Epithelial cell of alveolus of lung (primary cell): Measurements from ENCODE around the gene SLC52A1. TPM values are rescaled to one million over a fixed set of nuclear protein-coding genes. Genes with fewer than 3 reads are reported as not detected.

Experiments used
- total RNA-seq: library from RNA; depleted of rRNA; stranded (reverse); fragments of >200 nt; gene quantifications from 2 replicates; pipeline ENCODE4 v1.2.1, GENCODE V29; 2015

SLC52A1 gene
- not detected in 2 replicates for total RNA-seq

DNA sequence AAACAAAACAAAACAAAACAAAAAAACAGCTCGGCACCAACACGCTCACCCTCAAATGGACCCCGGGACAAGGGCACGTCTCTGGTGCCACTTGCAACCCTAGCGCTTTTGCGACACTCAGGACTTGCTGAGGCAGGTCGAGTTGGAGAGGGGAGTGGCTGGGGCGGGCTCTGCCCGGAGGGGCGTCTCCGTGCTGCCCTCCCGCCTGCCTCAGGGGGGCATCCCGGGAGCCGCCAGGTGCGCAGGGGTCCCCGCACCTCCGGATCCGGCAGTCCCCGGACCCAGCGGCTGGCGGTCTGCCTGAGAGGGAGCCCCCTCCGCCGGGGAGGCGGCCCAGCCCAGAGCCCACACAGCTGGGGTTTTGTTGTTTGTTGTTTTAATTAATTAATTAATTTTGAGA lies at the start of gene SLC52A1:
Gene SLC52A1, minus strand, starts transcription at position 112 of the 400 bp plus-strand sequence. CDS start 820 bp downstream, outside the sequence.

DNA sequence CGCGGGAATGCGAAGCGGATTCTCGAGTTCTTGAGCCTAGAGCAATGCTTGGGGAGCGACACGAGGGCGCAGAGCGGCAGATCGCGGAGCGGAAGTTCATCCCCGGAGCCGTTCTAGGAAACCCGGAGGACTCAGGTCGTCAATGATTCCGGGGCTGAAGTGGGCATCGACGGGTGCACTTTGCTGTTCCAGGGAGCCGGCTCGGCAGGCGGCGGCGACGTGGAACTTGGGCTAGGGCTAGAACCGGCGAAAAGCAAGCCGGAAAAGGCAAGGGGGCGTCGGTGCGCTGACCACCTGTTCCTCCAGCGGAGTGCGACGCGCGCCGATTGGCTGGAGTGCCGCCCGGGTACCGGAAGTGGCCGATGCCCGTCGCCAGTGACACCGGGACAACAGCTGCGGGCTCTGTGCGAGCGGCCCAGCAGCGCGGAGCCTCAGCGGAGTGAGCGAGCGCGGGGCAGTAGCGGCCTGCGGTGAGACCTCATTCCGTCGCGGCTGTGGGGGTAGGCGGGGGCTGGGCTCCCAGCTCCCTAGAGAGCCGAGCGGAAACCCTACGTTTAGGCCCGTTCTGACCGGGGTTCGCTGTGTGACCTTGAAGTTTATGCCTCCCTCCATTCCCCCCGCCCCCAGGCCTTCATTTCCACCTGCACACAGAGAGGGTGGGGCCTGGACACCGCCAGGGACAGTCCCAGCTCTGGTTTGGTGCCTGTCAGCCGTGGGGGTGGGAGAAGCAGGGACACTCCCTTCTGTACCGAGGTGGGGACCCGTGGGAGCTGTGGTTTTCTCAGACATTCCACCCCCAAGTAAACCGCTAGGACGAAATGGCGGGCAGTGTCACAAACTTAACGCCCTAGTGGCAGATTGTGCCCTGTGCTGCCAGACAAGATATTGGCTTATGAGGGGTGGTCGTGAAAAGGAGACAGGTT lies 43.1 kb upstream of the SLC52A1 start, which contains the start of gene ZFP3:
Gene ZFP3, plus strand, starts transcription at position 362 of the 923 bp plus-strand sequence. CDS start 13,038 bp downstream, outside the sequence.

DNA sequence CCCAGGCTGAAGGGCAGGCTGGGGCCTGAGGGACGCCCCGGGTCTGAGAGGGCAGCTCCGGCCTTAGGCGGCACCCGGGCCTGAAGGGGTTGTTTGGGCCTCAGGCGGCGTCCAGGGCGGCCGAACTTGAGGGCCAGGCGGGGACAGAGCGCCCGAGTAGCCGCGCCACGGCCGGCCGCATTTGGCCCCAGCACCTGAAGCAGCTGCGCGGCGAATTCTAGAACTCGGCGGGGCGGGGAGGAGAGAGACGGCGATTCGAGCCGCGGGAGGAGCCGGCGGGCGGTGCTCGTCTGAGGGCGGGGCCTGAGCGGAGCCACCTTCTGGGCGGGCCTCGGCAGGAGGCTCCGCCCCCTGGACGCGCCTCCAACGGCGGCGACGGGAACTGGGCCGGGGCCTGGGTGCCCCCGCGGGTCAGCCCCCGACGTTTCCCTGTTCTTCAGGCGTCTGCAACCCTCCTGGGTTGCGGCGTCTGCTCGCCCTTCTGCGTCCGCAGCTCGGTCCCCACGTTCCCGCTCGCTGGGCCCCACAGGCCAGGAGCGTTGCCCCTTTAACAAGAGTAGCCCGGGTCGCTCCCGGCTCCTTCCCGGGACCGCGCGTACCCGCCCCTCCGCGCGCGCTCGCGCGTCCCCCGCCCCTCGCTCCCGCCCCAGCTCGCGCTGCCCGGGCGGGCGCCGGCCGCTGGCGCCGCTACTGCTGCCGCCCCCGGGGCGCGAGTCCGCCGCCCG lies 37.8 kb downstream of the SLC52A1 start, which contains the start of the genes INCA1 and KIF1C:
Gene INCA1, minus strand, starts transcription at position 221 of the 725 bp plus-strand sequence. CDS start 3,085 bp downstream, outside the sequence.
Gene KIF1C, plus strand, starts transcription at position 649 of the 725 bp plus-strand sequence. CDS start 2,297 bp downstream, outside the sequence.

DNA sequence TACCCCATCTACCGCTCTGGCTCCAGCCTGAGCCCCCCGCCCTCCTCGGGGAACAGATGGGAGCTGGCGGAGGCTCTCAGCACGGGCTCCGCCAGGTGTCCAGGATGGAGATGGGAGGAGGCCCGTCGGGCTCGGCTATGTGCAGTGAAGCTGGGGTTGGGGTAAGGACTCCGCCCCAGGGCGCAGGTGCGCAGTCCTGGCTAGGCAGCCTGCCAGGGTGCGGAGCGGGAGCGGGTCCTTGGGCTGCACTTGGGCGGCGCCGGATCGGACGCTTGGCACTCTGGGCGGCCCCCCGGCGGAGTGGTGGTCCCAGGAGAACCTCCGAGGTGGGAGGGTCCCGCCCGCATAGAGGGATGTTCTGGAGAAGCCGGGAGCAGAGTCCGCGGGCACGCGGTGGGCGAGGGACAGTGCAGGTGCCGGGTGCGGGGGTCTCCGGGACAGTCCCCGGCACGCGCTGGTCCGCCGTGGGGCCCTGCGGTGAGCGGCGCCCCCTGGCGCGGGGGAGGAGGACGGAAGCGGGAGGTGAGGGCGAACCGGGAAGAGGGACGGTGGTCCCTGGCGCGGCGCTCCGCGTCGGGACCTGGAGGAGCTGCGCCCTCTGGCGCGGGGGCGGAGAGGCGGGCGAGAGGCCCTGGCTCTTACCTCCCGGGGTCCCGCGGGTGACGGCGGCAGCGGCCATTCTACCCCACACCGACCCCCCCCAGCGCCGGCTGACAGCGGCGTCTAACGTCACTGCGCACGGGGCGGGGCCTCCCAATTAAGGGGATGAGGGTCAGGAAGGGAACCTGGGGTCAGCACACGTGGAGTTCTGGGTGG lies 48.1 kb downstream of the SLC52A1 start, which contains the start of gene CAMTA2:
Gene CAMTA2, minus strand, starts transcription at position 725 of the 816 bp plus-strand sequence. CDS start 1,453 bp downstream, outside the sequence.

Other genes starting within 250 kb of the SLC52A1 start
- gene VMO1, start 249.1 kb downstream of the SLC52A1 start, total RNA-seq = not detected in 2 replicates
- not detected in 2 replicates for gene GLTPD2, start 246.5 kb downstream of the SLC52A1 start, total RNA-seq
- 133 and 309 TPM in 2 replicates for gene PSMB6, start 239.3 kb downstream of the SLC52A1 start, total RNA-seq
- 11.8 and 17.2 TPM in 2 replicates for gene PLD2, start 228.3 kb downstream of the SLC52A1 start, total RNA-seq
- gene MINK1, start 202.1 kb downstream of the SLC52A1 start, total RNA-seq = 17.5 and 26.3 TPM in 2 replicates
- gene C17orf107, start 135.9 kb downstream of the SLC52A1 start, total RNA-seq = 0.80 and 7.0 TPM in 2 replicates
- 0.39 TPM in 1 of 2 replicates, not detected in the other for gene CHRNE, start 132.3 kb downstream of the SLC52A1 start, total RNA-seq
- not detected in 2 replicates for gene GP1BA, start 103.1 kb downstream of the SLC52A1 start, total RNA-seq
- gene SLC25A11, start 95.4 kb downstream of the SLC52A1 start, total RNA-seq = 52.3 and 67.7 TPM in 2 replicates
- 42.0 and 53.0 TPM in 2 replicates for gene RNF167, start 95.2 kb downstream of the SLC52A1 start, total RNA-seq
- gene PFN1, start 86.9 kb downstream of the SLC52A1 start, total RNA-seq = 668 and 1,703 TPM in 2 replicates
- gene ENO3, start 84.3 kb downstream of the SLC52A1 start, total RNA-seq = 2.6 and 17.2 TPM in 2 replicates
- gene SPAG7, start 67.6 kb downstream of the SLC52A1 start, total RNA-seq = 59.9 and 68.7 TPM in 2 replicates
- gene CAMTA2, start 47.8 kb downstream of the SLC52A1 start, total RNA-seq = 8.9 and 20.3 TPM in 2 replicates
- 0.32 and 0.39 TPM in 2 replicates for gene INCA1, start 37.9 kb downstream of the SLC52A1 start, total RNA-seq
- gene KIF1C, start 37.5 kb downstream of the SLC52A1 start, total RNA-seq = 28.3 and 33.7 TPM in 2 replicates
- 1.0 and 1.3 TPM in 2 replicates for gene ZFP3, start 43.0 kb upstream of the SLC52A1 start, total RNA-seq
- 6.9 and 12.4 TPM in 2 replicates for gene ZNF232, start 76.5 kb upstream of the SLC52A1 start, total RNA-seq
- gene USP6, start 80.6 kb upstream of the SLC52A1 start, total RNA-seq = 0.24 TPM in 1 of 2 replicates, not detected in the other
- 1.8 and 12.4 TPM in 2 replicates for gene ZNF594, start 156.4 kb upstream of the SLC52A1 start, total RNA-seq
- gene SCIMP, start 199.4 kb upstream of the SLC52A1 start, total RNA-seq = not detected in 2 replicates
- 23.7 and 24.8 TPM in 2 replicates for gene RABEP1, start 246.9 kb upstream of the SLC52A1 start, total RNA-seq